Measurements from ENCODE around the gene SVBP.

SVBP gene

DNA sequence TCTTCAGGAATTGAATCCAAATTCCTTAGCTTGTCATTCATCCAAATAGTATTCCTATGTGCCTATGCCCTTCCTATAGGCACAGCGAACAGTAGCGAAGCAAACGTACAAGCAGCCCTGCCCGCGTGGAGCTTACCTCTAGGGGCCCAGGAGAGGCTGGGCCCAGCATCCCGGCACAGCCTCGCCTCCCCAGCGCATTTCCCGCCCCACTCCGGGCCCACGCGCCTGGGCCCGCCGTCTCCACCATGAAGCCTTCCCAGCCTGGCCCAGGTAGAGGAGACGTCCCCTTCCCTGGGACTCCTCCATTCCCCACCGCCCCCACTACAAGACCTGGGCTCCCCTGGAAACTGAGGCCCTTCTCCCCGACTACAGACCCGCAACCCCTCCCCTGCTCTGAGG, 32.7 kb downstream of the SVBP start:
- DNase-seq (ENCODE audit: extremely low read depth, low read depth): no peak
- TF ChIP-seq, protein P1, sequence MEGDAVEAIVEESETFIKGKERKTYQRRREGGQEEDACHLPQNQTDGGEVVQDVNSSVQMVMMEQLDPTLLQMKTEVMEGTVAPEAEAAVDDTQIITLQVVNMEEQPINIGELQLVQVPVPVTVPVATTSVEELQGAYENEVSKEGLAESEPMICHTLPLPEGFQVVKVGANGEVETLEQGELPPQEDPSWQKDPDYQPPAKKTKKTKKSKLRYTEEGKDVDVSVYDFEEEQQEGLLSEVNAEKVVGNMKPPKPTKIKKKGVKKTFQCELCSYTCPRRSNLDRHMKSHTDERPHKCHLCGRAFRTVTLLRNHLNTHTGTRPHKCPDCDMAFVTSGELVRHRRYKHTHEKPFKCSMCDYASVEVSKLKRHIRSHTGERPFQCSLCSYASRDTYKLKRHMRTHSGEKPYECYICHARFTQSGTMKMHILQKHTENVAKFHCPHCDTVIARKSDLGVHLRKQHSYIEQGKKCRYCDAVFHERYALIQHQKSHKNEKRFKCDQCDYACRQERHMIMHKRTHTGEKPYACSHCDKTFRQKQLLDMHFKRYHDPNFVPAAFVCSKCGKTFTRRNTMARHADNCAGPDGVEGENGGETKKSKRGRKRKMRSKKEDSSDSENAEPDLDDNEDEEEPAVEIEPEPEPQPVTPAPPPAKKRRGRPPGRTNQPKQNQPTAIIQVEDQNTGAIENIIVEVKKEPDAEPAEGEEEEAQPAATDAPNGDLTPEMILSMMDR (IDR thresholded peaks at IDR 0.05; ENCODE audit: low read depth, low read length): no peak

GRCh38 chr1:42783092-42783491, 34.1 kb downstream of the SVBP start:
- TF ChIP-seq, protein P1 (IDR thresholded peaks at IDR 0.05; ENCODE audit: low read depth, low read length): no peak
- no peak for DNase-seq (ENCODE audit: extremely low read depth, low read depth)

GRCh38 chr1:42780176-42780575, 37.0 kb downstream of the SVBP start:
- TF ChIP-seq, protein P1 (IDR thresholded peaks at IDR 0.05; ENCODE audit: low read depth, low read length): no peak
- no peak for DNase-seq (ENCODE audit: extremely low read depth, low read depth)

- TF ChIP-seq, protein P1 (IDR thresholded peaks at IDR 0.05; ENCODE audit: low read depth, low read length): no peak
- no peak for DNase-seq (ENCODE audit: extremely low read depth, low read depth)
Observed at GRCh38 chr1:42779725-42780124, 37.5 kb downstream of the SVBP start.

GRCh38 chr1:42777852-42778251, 39.3 kb downstream of the SVBP start:
- no peak for DNase-seq (ENCODE audit: extremely low read depth, low read depth)
- TF ChIP-seq, protein P1 (IDR thresholded peaks at IDR 0.05; ENCODE audit: low read depth, low read length): peak; percentile 77

- TF ChIP-seq, protein P1 (IDR thresholded peaks at IDR 0.05; ENCODE audit: low read depth, low read length): no peak
- DNase-seq (ENCODE audit: extremely low read depth, low read depth): no peak
Observed at GRCh38 chr1:42776502-42776901, 40.7 kb downstream of the SVBP start.

- TF ChIP-seq, protein P1 (IDR thresholded peaks at IDR 0.05; ENCODE audit: low read depth, low read length): no peak
- no peak for DNase-seq (ENCODE audit: extremely low read depth, low read depth)
Observed at GRCh38 chr1:42774928-42775526, 42.2 kb downstream of the SVBP start.

All from AG09319 (cell line).